ENCODE data around the gene PRKCE. TPM values are rescaled to one million over a fixed set of nuclear protein-coding genes. Genes with fewer than 3 reads are reported as not detected.

Gene PRKCE
- total and polyA plus RNA-seq, 3 experiments from 2014 or later: 3.1 to 9.6 (median 7.9) TPM

DNA sequence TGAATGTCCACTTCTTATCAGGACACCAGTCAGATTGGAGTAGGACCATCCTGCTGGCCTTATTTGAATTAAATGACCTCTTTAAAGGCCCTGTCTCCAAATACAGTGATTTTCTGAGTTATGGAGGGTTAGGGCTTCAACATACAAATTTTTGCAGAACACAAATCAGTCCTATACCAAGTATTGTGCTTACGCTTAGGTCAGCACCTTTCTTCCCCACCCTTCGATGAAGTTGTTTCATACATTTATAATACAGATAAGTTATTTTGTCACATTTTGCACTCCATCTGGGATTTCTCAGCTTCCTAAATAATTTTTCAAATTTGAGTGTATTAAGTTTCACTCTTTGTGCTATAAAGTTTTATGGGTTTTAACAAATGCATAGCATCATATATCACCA, 455.2 kb downstream of the PRKCE start:
- H3K9me3 ChIP-seq (ENCODE audit: low read length): no peaks in the 10 kb centered on the region
- Mint-ChIP-seq H3K27ac (no peak overlapping the region), H3K9me3 (peaks cover 8 to 15% (median 10%) of the 10 kb centered on the region in 5 donors), H3K4me3 (no peak overlapping the region), H3K27me3 (peaks cover 0 to 1% of the 10 kb centered on the region in 2 donors), H3K4me1 (no peaks in the 10 kb centered on the region), H3K36me3 (peaks cover 12 to 31% (median 14%) of the 10 kb centered on the region in 3 donors)
- ChIA-PET CTCF (no interaction called here), POLR2A (no interaction called here)
- H3K36me3 ChIP-seq (ENCODE audit: insufficient read depth, low read length): no peaks in the 10 kb centered on the region
- H3K27me3 ChIP-seq (ENCODE audit: insufficient read depth, low read length, poor library complexity, severe bottlenecking): no peaks in the 10 kb centered on the region
- DNase-seq: no peak
- no peak overlapping the region for H3K4me3 ChIP-seq (ENCODE audit: low read length)
- H3K4me1 ChIP-seq (ENCODE audit: insufficient read depth, low read length): no peaks in the 10 kb centered on the region
- no peak overlapping the region for H3K27ac ChIP-seq (ENCODE audit: low read depth, low read length)

DNA sequence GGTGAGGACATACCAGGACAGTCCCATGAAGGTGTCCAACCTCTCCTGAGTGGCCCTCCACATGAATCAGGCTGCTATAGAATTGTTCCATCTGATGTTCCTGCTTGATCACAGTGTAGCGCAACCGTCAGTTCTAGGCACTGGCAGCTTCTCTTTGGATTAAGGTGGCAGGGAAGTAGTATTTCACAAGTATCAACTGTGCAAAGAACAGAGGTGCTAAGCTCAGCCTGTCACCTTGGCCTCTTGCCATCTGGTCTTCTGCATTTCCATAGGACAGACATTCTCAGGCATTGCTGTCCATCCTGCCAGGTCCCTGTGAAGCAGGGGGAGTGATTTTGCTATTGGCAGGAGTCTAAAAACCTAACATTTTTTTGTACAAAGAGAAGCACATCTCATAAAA, 463.5 kb downstream of the PRKCE start:
- H3K36me3 Mint-ChIP-seq: peaks cover 3 to 13% (median 3%) of the 10 kb centered on the region in 3 donors
- CTCF ChIA-PET: no interaction called here
- H3K4me1 Mint-ChIP-seq: no peaks in the 10 kb centered on the region

DNA sequence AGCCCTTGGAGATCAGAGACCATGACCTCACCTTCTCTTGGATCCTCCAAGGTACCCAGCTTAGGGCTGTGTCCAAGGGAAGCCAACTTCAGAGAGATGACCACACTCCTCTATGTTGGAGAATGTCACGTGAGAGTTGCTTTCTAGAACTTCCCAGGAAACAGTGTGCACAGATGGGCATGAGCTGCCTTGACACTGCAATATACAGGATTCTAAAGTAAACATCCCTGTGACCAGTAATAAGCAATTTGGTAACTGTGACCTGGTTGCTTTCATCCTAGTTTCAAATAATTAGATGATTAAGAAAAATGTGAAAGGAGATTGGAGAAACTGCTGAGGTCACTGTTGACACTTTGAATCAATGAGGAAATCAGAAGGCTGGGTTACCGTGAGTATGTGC, 464.7 kb downstream of the PRKCE start:
- Histone ChIP-seq H3K9me3 (ENCODE audit: low read length) (no peaks in the 10 kb centered on the region), H3K4me1 (ENCODE audit: insufficient read depth, low read length) (no peaks in the 10 kb centered on the region), H3K4me3 (ENCODE audit: low read length) (no peak overlapping the region), H3K36me3 (ENCODE audit: insufficient read depth, low read length) (no peaks in the 10 kb centered on the region), H3K27ac (ENCODE audit: low read depth, low read length) (no peak overlapping the region), H3K27me3 (ENCODE audit: insufficient read depth, low read length, poor library complexity, severe bottlenecking) (no peaks in the 10 kb centered on the region)
- no peak overlapping the region for H3K4me3 Mint-ChIP-seq
- peaks cover 3 to 10% (median 3%) of the 10 kb centered on the region in 3 donors for H3K36me3 Mint-ChIP-seq
- H3K9me3 Mint-ChIP-seq: peaks cover 0 to 1% (median 0%) of the 10 kb centered on the region in 5 donors
- ChIA-PET POLR2A (interaction anchor here (0.6 kb wide), 1 partner anchor 113 kb away, joined by 4 read pairs; no protein-coding TSS in a partner anchor), CTCF (interaction anchor here (1.5 kb wide), 1 partner anchor 121 kb away, joined by 3 read pairs; no protein-coding TSS in a partner anchor)
- H3K27me3 Mint-ChIP-seq: no peaks in the 10 kb centered on the region
- H3K4me1 Mint-ChIP-seq: no peaks in the 10 kb centered on the region
- no peak overlapping the region for H3K27ac Mint-ChIP-seq
- no peak for DNase-seq

More for the DNA sequence above, 463.5 kb downstream of the PRKCE start:
- H3K4me3 Mint-ChIP-seq: no peak overlapping the region
- Histone ChIP-seq H3K9me3 (ENCODE audit: low read length) (no peaks in the 10 kb centered on the region), H3K4me3 (ENCODE audit: low read length) (no peak overlapping the region), H3K36me3 (ENCODE audit: insufficient read depth, low read length) (no peaks in the 10 kb centered on the region), H3K27ac (ENCODE audit: low read depth, low read length) (no peak overlapping the region), H3K27me3 (ENCODE audit: insufficient read depth, low read length, poor library complexity, severe bottlenecking) (no peaks in the 10 kb centered on the region), H3K4me1 (ENCODE audit: insufficient read depth, low read length) (no peaks in the 10 kb centered on the region)
- POLR2A ChIA-PET: no interaction called here
- H3K27me3 Mint-ChIP-seq: no peaks in the 10 kb centered on the region
- H3K27ac Mint-ChIP-seq: no peak overlapping the region
- DNase-seq: no peak
- peaks cover 0 to 1% (median 0%) of the 10 kb centered on the region in 5 donors for H3K9me3 Mint-ChIP-seq

DNA sequence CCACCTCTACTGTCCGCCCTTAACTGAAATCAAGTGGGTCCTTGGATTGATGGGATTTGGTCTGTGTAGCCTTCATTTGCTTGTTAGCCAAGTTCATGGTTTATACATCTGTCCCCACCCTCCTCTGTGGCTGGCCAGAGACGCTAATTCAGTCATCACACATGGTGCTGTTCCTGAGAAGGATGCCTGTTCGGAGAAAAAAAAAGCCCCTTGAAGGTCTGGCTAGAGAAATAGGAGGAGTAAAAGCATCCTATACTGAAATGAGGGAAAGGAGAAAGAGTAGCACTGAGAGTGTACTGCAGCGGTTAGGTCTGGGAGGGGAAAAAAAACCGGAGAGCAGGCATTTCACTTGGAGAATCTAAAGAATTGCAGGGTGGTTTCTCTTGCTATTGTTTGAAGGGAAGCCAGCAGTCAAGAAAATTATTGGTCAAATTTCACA, 465.1 kb downstream of the PRKCE start:
- no peaks in the 10 kb centered on the region for H3K36me3 ChIP-seq (ENCODE audit: insufficient read depth, low read length)
- no peaks in the 10 kb centered on the region for H3K27me3 ChIP-seq (ENCODE audit: insufficient read depth, low read length, poor library complexity, severe bottlenecking)

GRCh38 chr2:46117379-46117778, 465.9 kb downstream of the PRKCE start:
- Mint-ChIP-seq H3K4me3 (no peak overlapping the region), H3K9me3 (peaks cover 0 to 1% (median 0%) of the 10 kb centered on the region in 5 donors), H3K4me1 (no peaks in the 10 kb centered on the region), H3K27ac (no peak overlapping the region), H3K36me3 (peaks cover 1 to 3% (median 3%) of the 10 kb centered on the region in 3 donors), H3K27me3 (no peaks in the 10 kb centered on the region)
- no peak for DNase-seq
- Histone ChIP-seq H3K9me3 (ENCODE audit: low read length) (no peaks in the 10 kb centered on the region), H3K27me3 (ENCODE audit: insufficient read depth, low read length, poor library complexity, severe bottlenecking) (no peaks in the 10 kb centered on the region), H3K36me3 (ENCODE audit: insufficient read depth, low read length) (no peaks in the 10 kb centered on the region), H3K4me1 (ENCODE audit: insufficient read depth, low read length) (no peaks in the 10 kb centered on the region), H3K4me3 (ENCODE audit: low read length) (no peak overlapping the region), H3K27ac (ENCODE audit: low read depth, low read length) (no peak overlapping the region)
- POLR2A ChIA-PET: no interaction called here
- CTCF ChIA-PET: interaction anchor here (1.5 kb wide), 1 partner anchor 120 kb away, joined by 3 read pairs; no protein-coding TSS in a partner anchor

More for the DNA sequence above, 465.1 kb downstream of the PRKCE start:
- ChIA-PET CTCF (interaction anchor here (1.5 kb wide), 1 partner anchor 121 kb away, joined by 3 read pairs; no protein-coding TSS in a partner anchor), POLR2A (no interaction called here)
- no peak for DNase-seq
- Mint-ChIP-seq H3K27ac (no peak overlapping the region), H3K36me3 (peaks cover 1 to 9% (median 3%) of the 10 kb centered on the region in 3 donors), H3K9me3 (peaks cover 0 to 1% (median 0%) of the 10 kb centered on the region in 5 donors), H3K27me3 (no peaks in the 10 kb centered on the region), H3K4me3 (no peak overlapping the region), H3K4me1 (no peaks in the 10 kb centered on the region)
- Histone ChIP-seq H3K27ac (ENCODE audit: low read depth, low read length) (no peak overlapping the region), H3K9me3 (ENCODE audit: low read length) (no peaks in the 10 kb centered on the region), H3K4me1 (ENCODE audit: insufficient read depth, low read length) (no peaks in the 10 kb centered on the region), H3K4me3 (ENCODE audit: low read length) (no peak overlapping the region)

DNA sequence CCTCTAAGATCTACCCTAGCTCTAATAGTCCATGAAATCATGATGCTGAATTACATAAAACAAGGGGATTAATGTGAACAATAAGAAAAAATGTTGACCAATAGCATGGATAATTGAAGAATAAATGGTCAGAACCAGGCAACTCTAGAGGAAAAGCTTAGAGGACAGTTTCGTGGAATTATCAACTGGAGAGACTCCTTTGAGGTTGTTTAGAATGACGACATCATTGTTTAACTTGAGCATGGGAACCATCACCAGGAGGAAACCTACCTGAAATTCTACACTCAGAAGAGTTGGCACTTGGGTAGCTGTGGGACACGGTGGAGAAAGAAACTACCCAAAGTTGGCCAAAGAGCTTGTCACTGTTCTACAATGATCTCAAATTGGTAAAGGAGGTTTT, 466.5 kb downstream of the PRKCE start:
- CTCF ChIA-PET: interaction anchor here (1.5 kb wide), 1 partner anchor 119 kb away, joined by 3 read pairs; no protein-coding TSS in a partner anchor
- POLR2A ChIA-PET: no interaction called here

DNA sequence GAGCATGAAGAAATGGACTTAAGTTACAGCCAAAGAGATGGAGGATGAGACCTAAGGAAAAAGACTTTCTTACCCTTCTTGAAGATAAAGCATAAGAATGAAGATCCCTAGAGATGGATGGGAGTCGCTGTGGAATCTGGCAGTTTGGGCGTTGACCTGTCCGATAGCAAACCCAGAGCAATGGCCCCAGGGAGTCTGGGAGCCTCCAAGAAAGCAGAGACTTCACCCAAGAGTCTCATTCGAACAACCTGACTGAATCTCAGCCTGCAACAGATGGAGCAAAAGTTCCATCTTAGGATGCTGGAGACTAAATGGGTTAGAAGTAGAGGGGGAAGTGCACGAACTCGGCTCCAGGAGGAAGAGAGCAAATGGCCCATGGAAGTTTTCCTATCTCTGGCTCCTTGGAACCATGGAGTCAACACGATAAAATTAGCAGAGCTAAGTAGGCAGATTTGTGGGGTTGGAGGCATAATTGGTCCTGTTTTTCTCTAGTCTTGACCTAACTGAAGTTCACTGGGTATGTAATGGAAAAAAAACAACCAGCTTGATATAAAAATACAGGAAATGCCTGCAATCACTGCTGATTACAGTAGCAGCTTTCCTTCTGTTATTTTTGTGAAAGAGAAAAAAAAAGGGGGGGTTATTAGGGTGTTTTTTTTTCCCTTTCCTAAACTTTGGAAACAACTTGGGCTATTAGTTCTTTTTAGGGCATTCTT, 467.3 kb downstream of the PRKCE start:
- Mint-ChIP-seq H3K27ac (no peak overlapping the region), H3K36me3 (peaks cover 0 to 3% (median 3%) of the 10 kb centered on the region in 3 donors), H3K27me3 (no peaks in the 10 kb centered on the region), H3K4me3 (no peak overlapping the region), H3K4me1 (no peaks in the 10 kb centered on the region), H3K9me3 (no peaks in the 10 kb centered on the region)
- no peaks in the 10 kb centered on the region for H3K4me1 ChIP-seq (ENCODE audit: insufficient read depth, low read length)
- no peak overlapping the region for H3K4me3 ChIP-seq (ENCODE audit: low read length)
- ChIA-PET CTCF (no interaction called here), POLR2A (no interaction called here)
- H3K9me3 ChIP-seq (ENCODE audit: low read length): no peaks in the 10 kb centered on the region
- no peak for DNase-seq
- no peaks in the 10 kb centered on the region for H3K36me3 ChIP-seq (ENCODE audit: insufficient read depth, low read length)
- no peaks in the 10 kb centered on the region for H3K27me3 ChIP-seq (ENCODE audit: insufficient read depth, low read length, poor library complexity, severe bottlenecking)
- no peak overlapping the region for H3K27ac ChIP-seq (ENCODE audit: low read depth, low read length)

More for the DNA sequence above, 466.5 kb downstream of the PRKCE start:
- Histone ChIP-seq H3K36me3 (ENCODE audit: insufficient read depth, low read length) (no peaks in the 10 kb centered on the region), H3K27me3 (ENCODE audit: insufficient read depth, low read length, poor library complexity, severe bottlenecking) (no peaks in the 10 kb centered on the region), H3K4me1 (ENCODE audit: insufficient read depth, low read length) (no peaks in the 10 kb centered on the region), H3K27ac (ENCODE audit: low read depth, low read length) (no peak overlapping the region), H3K4me3 (ENCODE audit: low read length) (no peak overlapping the region), H3K9me3 (ENCODE audit: low read length) (no peaks in the 10 kb centered on the region)
- H3K4me1 Mint-ChIP-seq: no peaks in the 10 kb centered on the region
- peaks cover 0 to 3% (median 3%) of the 10 kb centered on the region in 3 donors for H3K36me3 Mint-ChIP-seq
- no peak overlapping the region for H3K27ac Mint-ChIP-seq
- H3K9me3 Mint-ChIP-seq: no peaks in the 10 kb centered on the region
- H3K27me3 Mint-ChIP-seq: no peaks in the 10 kb centered on the region
- H3K4me3 Mint-ChIP-seq: no peak overlapping the region
- DNase-seq: no peak

GRCh38 chr2:46119453-46119852, 468.0 kb downstream of the PRKCE start:
- Histone ChIP-seq H3K4me3 (ENCODE audit: low read length) (no peak overlapping the region), H3K27me3 (ENCODE audit: insufficient read depth, low read length, poor library complexity, severe bottlenecking) (no peaks in the 10 kb centered on the region), H3K27ac (ENCODE audit: low read depth, low read length) (no peak overlapping the region), H3K36me3 (ENCODE audit: insufficient read depth, low read length) (no peaks in the 10 kb centered on the region), H3K4me1 (ENCODE audit: insufficient read depth, low read length) (no peaks in the 10 kb centered on the region), H3K9me3 (ENCODE audit: low read length) (no peaks in the 10 kb centered on the region)
- CTCF ChIA-PET: no interaction called here
- Mint-ChIP-seq H3K36me3 (peaks cover 0 to 3% (median 3%) of the 10 kb centered on the region in 3 donors), H3K4me3 (no peak overlapping the region), H3K27ac (no peak overlapping the region), H3K27me3 (no peaks in the 10 kb centered on the region), H3K4me1 (no peaks in the 10 kb centered on the region), H3K9me3 (no peaks in the 10 kb centered on the region)
- DNase-seq: no peak
- POLR2A ChIA-PET: no interaction called here
